IgD-negative memory B cell (primary cell): ENCODE data around the gene ATAT1. TPM values are rescaled to one million over a fixed set of nuclear protein-coding genes. Genes with fewer than 3 reads are reported as not detected.
A peak's percentile ranks its signal among the peaks of the same experiment; 100 is the strongest.
"Not testable (repeated sequence)": the region's sequence is repeated elsewhere in the genome, so short reads cannot be mapped to it uniquely, and the experiment has no call there.

Source experiments
- H3K27ac Mint-ChIP-seq, 3 donors: one replicate each; pipeline ENCODE4 v1.8.0; 2020 to 2022; ENCODE audit warnings: mild to moderate bottlenecking in 3 of 3, mixed read lengths in 3 of 3, moderate library complexity in 1 of 3
- H3K27me3 Mint-ChIP-seq: one replicate; pipeline ENCODE4 v1.8.0; 2021; ENCODE audit warnings: mixed read lengths
- H3K36me3 Mint-ChIP-seq: one replicate; pipeline ENCODE4 v1.8.0; 2020; ENCODE audit warnings: mild to moderate bottlenecking, mixed read lengths
- H3K4me1 Mint-ChIP-seq, 3 donors: one replicate each; pipeline ENCODE4 v1.8.0; 2020 to 2022; ENCODE audit warnings: mixed read lengths in 3 of 3, mild to moderate bottlenecking in 1 of 3
- H3K4me3 Mint-ChIP-seq, 4 donors: one replicate each; pipeline ENCODE4 v1.8.0; 2020 to 2022; ENCODE audit warnings: mild to moderate bottlenecking in 4 of 4, mixed read lengths in 4 of 4, moderate library complexity in 3 of 4
- H3K9me3 Mint-ChIP-seq, 3 donors: one replicate each; pipeline ENCODE4 v1.8.0; 2020 to 2021; ENCODE audit warnings: mixed read lengths in 3 of 3, mild to moderate bottlenecking in 1 of 3
- polyA plus RNA-seq: library from polyadenylated mRNA; unstranded; fragments of 300-500 nt; fragmentation: Illumina TruSeq; gene quantifications from one replicate; pipeline ENCODE4 v1.2.3, GENCODE V29; 2021

The ATAT1 gene
- 2.0 TPM for polyA plus RNA-seq

- no peaks in the 10 kb centered on the region for H3K9me3 Mint-ChIP-seq
- peak within 1 kb of the TSS; percentile 85 to 95 (median 91) for H3K4me3 Mint-ChIP-seq
- peaks cover 7% of the 10 kb centered on the region for H3K36me3 Mint-ChIP-seq
- peak within 1 kb of the TSS; percentile 92 to 98 (median 96) for H3K27ac Mint-ChIP-seq
- H3K4me1 Mint-ChIP-seq, result peaks cover 14 to 21% (median 15%) of the 10 kb centered on the region in 3 donors
- no peaks in the 10 kb centered on the region for H3K27me3 Mint-ChIP-seq
Measured at GRCh38 chr6:30626484-30627366, at the start of gene ATAT1. Gene ATAT1 (plus strand): TSS chr6:30626874.

GRCh38 chr6:30578051-30578450 lies 48.6 kb upstream of the ATAT1 start:
- peak overlapping the region in 1 of 4 donors; percentile 29 for H3K4me3 Mint-ChIP-seq
- peaks cover 14 to 19% (median 18%) of the 10 kb centered on the region in 3 donors for H3K4me1 Mint-ChIP-seq
- H3K27me3 Mint-ChIP-seq, result no peaks in the 10 kb centered on the region
- H3K27ac Mint-ChIP-seq, result no peak overlapping the region
- no peaks in the 10 kb centered on the region for H3K9me3 Mint-ChIP-seq
- peaks cover 7% of the 10 kb centered on the region for H3K36me3 Mint-ChIP-seq

GRCh38 chr6:30583921-30584320 lies 42.8 kb upstream of the ATAT1 start:
- Mint-ChIP-seq H3K9me3 (no peaks in the 10 kb centered on the region), H3K27ac (peak overlapping the region in 1 of 3 donors; percentile 31), H3K4me1 (no peaks in the 10 kb centered on the region), H3K4me3 (no peak overlapping the region), H3K36me3 (peaks cover 9% of the 10 kb centered on the region), H3K27me3 (no peaks in the 10 kb centered on the region)

GRCh38 chr6:30589754-30590358 lies 36.8 kb upstream of the ATAT1 start:
- Mint-ChIP-seq H3K27ac (peak overlapping the region in 1 of 3 donors; percentile 47), H3K36me3 (peaks cover 7% of the 10 kb centered on the region), H3K27me3 (no peaks in the 10 kb centered on the region), H3K4me3 (no peak overlapping the region), H3K9me3 (no peaks in the 10 kb centered on the region), H3K4me1 (peaks cover 0 to 5% (median 1%) of the 10 kb centered on the region in 3 donors)

GRCh38 chr6:30590509-30590908 lies 36.2 kb upstream of the ATAT1 start:
- H3K9me3 Mint-ChIP-seq, result no peaks in the 10 kb centered on the region
- no peaks in the 10 kb centered on the region for H3K27me3 Mint-ChIP-seq
- H3K27ac Mint-ChIP-seq, result peak overlapping the region in 1 of 3 donors; percentile 39
- peaks cover 7% of the 10 kb centered on the region for H3K36me3 Mint-ChIP-seq
- H3K4me1 Mint-ChIP-seq, result peaks cover 0 to 5% (median 1%) of the 10 kb centered on the region in 3 donors
- no peak overlapping the region for H3K4me3 Mint-ChIP-seq

- Mint-ChIP-seq H3K4me3 (no peak overlapping the region), H3K27me3 (no peaks in the 10 kb centered on the region), H3K4me1 (peaks cover 0 to 5% (median 1%) of the 10 kb centered on the region in 3 donors), H3K36me3 (peaks cover 7% of the 10 kb centered on the region), H3K27ac (no peak overlapping the region), H3K9me3 (no peaks in the 10 kb centered on the region)
Measured at GRCh38 chr6:30591008-30591407, 35.7 kb upstream of the ATAT1 start.

- Mint-ChIP-seq H3K4me1 (peaks cover 2 to 8% (median 3%) of the 10 kb centered on the region in 3 donors), H3K4me3 (no peak overlapping the region), H3K27me3 (no peaks in the 10 kb centered on the region), H3K9me3 (no peaks in the 10 kb centered on the region), H3K36me3 (no peaks in the 10 kb centered on the region), H3K27ac (peak overlapping the region in 2 of 3 donors; percentile 41 to 93)
Measured at GRCh38 chr6:30592287-30592686, 34.4 kb upstream of the ATAT1 start.

GRCh38 chr6:30597315-30598144 lies 29.1 kb upstream of the ATAT1 start:
- H3K4me3 Mint-ChIP-seq, H3K36me3 Mint-ChIP-seq, H3K9me3 Mint-ChIP-seq, H3K4me1 Mint-ChIP-seq, H3K27me3 Mint-ChIP-seq: not testable (repeated sequence)
- H3K27ac Mint-ChIP-seq, result peak overlapping the region in 1 of 3 donors; percentile 14

- peak overlapping the region in 1 of 3 donors; percentile 73 for H3K27ac Mint-ChIP-seq
Measured at GRCh38 chr6:30598912-30599624, 27.6 kb upstream of the ATAT1 start.

GRCh38 chr6:30599625-30600324 lies 26.9 kb upstream of the ATAT1 start:
- Mint-ChIP-seq H3K27me3 (no peaks in the 10 kb centered on the region), H3K4me1 (peaks cover 5 to 10% (median 6%) of the 10 kb centered on the region in 3 donors), H3K4me3 (no peak overlapping the region), H3K36me3 (peaks cover 1% of the 10 kb centered on the region), H3K27ac (peak overlapping the region in 1 of 3 donors; percentile 73), H3K9me3 (no peaks in the 10 kb centered on the region)

More at GRCh38 chr6:30598912-30599624, 27.6 kb upstream of the ATAT1 start:
- Mint-ChIP-seq H3K27me3 (no peaks in the 10 kb centered on the region), H3K4me1 (peaks cover 5 to 9% (median 6%) of the 10 kb centered on the region in 3 donors), H3K9me3 (no peaks in the 10 kb centered on the region), H3K36me3 (peaks cover 1% of the 10 kb centered on the region), H3K4me3 (no peak overlapping the region)

GRCh38 chr6:30600451-30600961 lies 26.2 kb upstream of the ATAT1 start:
- no peaks in the 10 kb centered on the region for H3K27me3 Mint-ChIP-seq
- peaks cover 1% of the 10 kb centered on the region for H3K36me3 Mint-ChIP-seq
- H3K27ac Mint-ChIP-seq, result peak overlapping the region in 1 of 3 donors; percentile 16
- H3K9me3 Mint-ChIP-seq, result no peaks in the 10 kb centered on the region
- H3K4me3 Mint-ChIP-seq, result no peak overlapping the region
- peaks cover 5 to 10% (median 6%) of the 10 kb centered on the region in 3 donors for H3K4me1 Mint-ChIP-seq

- Mint-ChIP-seq H3K4me3 (peak overlapping the region in 1 of 4 donors; percentile 78), H3K27ac (peak overlapping the region in 2 of 3 donors; percentile 10 to 16), H3K36me3 (peaks cover 1% of the 10 kb centered on the region), H3K4me1 (peaks cover 6 to 11% (median 7%) of the 10 kb centered on the region in 3 donors), H3K9me3 (no peaks in the 10 kb centered on the region), H3K27me3 (no peaks in the 10 kb centered on the region)
Measured at GRCh38 chr6:30601436-30601814, 25.2 kb upstream of the ATAT1 start.

- H3K27ac Mint-ChIP-seq, result peak overlapping the region in 1 of 3 donors; percentile 51
Measured at GRCh38 chr6:30601815-30602641, 24.6 kb upstream of the ATAT1 start.

More at GRCh38 chr6:30601815-30602641, 24.6 kb upstream of the ATAT1 start:
- no peaks in the 10 kb centered on the region for H3K27me3 Mint-ChIP-seq
- peaks cover 1% of the 10 kb centered on the region for H3K36me3 Mint-ChIP-seq
- no peaks in the 10 kb centered on the region for H3K9me3 Mint-ChIP-seq
- peaks cover 6 to 12% (median 12%) of the 10 kb centered on the region in 3 donors for H3K4me1 Mint-ChIP-seq
- no peak overlapping the region for H3K4me3 Mint-ChIP-seq
